Activated B cell treated with CpG ODN at 0.5 μM for 24 hours (primary cell): ENCODE data around the gene PORCN. TPM values are rescaled to one million over a fixed set of nuclear protein-coding genes. Genes with fewer than 3 reads are reported as not detected.

Source experiments
- ATAC-seq: fragments of 200-7000 bp; cut with Tn5 transposase; one replicate; pipeline ENCODE4 v1.10.0; 2021; ENCODE audit warnings: low read depth, mild to moderate bottlenecking, moderate library complexity
- CTCF ChIA-PET: fragments of 350-600 bp; sonication (Branson Sonifier 250); formaldehyde crosslinking; loops from one replicate; lab custom pipeline; 2021; ENCODE audit warnings: antibody characterized with exemption; lab: Charles Lee
- POLR2A ChIA-PET: fragments of 350-600 bp; sonication (Branson Sonifier 250); formaldehyde crosslinking; loops from one replicate; lab custom pipeline; 2021; ENCODE audit warnings: antibody characterized with exemption; lab: Charles Lee
- DNase-seq: peaks from one replicate; pipeline ENCODE4 v3.0.0; 2022
- H3K27ac Mint-ChIP-seq: one replicate; pipeline ENCODE4 v1.8.0; 2020; ENCODE audit warnings: mixed read lengths
- H3K27me3 Mint-ChIP-seq: one replicate; pipeline ENCODE4 v1.8.0; 2021; ENCODE audit warnings: mixed read lengths
- H3K36me3 Mint-ChIP-seq: one replicate; pipeline ENCODE4 v1.8.0; 2021; ENCODE audit warnings: low read depth, mixed read lengths
- H3K4me1 Mint-ChIP-seq: one replicate; pipeline ENCODE4 v1.8.0; 2021; ENCODE audit warnings: mixed read lengths
- H3K4me3 Mint-ChIP-seq: one replicate; pipeline ENCODE4 v1.8.0; 2020; ENCODE audit warnings: mild to moderate bottlenecking, mixed read lengths
- H3K9me3 Mint-ChIP-seq: one replicate; pipeline ENCODE4 v1.8.0; 2020; ENCODE audit warnings: mixed read lengths
- intact Hi-C: fragments of 100-400 bp; cut with micrococcal nuclease; formaldehyde crosslinking; loops from one replicate; pipeline ENCODE4 v1.15.1; 2024
- total RNA-seq: library from RNA; stranded (reverse); gene quantifications from 2 replicates; pipeline ENCODE4 v1.2.3, GENCODE V29; 2022
- TF ChIP-seq, protein P1 (sequence below): fragments of 200-600 bp; IDR thresholded peaks from one replicate; pipeline ENCODE4 v1.8.0; 2022; ENCODE audit warnings: antibody characterized with exemption, mild to moderate bottlenecking

The PORCN gene
- total RNA-seq, 1 donor from 2014 or later, result 9.8 TPM

DNA sequence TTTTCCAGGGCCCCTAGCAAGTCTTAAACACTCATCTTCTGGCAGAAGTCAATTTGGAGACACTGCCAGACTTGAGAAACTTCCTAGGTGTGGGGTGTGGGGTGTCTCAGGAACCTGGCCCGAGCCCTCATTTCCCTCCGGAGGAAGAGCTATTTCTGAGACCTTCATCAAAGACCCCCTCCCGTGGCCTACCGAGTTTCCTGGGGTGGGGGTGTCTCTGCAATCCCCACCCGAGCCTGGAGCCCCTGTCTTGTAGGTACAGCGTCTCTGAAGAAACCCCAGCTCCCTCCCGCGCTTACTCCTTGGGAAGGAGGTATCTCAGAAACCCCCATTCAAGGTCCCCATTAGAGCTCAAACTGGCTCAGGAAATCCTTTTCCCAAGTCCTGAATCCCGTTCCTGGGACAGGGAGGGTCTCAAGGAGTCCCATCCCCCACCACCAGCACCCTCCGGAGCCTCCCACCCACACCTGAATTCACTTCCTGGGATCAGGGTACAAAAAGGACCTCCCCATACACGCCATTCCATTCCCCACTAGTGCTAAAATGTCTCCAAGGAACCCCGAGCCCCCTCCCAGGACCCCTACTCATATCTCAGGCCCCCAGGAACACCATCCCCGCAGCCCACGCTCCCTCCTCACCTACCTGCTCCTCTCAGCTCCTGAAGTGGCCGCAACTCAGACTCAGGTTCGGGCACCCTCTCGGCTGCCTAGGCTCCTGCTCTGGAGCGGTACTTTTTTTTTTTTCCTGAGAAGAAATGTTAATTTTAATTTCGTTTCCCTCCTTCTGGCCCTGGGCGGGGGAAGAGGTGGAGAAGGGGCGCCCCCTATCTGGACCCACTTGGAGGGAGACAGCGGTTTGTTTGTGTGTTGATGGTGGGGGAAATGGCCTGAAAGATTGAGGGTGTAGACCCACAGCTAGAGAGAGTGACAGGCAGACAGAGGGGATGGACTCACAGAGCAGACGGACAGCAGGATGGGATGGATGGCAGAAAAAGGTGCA lies 39.8 kb upstream of the PORCN start:
- ChIA-PET POLR2A (interaction anchor here (0.6 to 1.1 kb wide), 8 partner anchors 13 to 1870 kb away, joined by 3 to 5 read pairs (median 4); partner anchors contain the start of genes NDUFB11, RBM10, TBC1D25 and ZNF81), CTCF (interaction anchor here (0.6 kb wide), 1 partner anchor 485 kb away, joined by 3 read pairs; no protein-coding TSS in a partner anchor)
- H3K36me3 Mint-ChIP-seq, result peaks cover 16% of the 10 kb centered on the region
- TF ChIP-seq, protein P1, sequence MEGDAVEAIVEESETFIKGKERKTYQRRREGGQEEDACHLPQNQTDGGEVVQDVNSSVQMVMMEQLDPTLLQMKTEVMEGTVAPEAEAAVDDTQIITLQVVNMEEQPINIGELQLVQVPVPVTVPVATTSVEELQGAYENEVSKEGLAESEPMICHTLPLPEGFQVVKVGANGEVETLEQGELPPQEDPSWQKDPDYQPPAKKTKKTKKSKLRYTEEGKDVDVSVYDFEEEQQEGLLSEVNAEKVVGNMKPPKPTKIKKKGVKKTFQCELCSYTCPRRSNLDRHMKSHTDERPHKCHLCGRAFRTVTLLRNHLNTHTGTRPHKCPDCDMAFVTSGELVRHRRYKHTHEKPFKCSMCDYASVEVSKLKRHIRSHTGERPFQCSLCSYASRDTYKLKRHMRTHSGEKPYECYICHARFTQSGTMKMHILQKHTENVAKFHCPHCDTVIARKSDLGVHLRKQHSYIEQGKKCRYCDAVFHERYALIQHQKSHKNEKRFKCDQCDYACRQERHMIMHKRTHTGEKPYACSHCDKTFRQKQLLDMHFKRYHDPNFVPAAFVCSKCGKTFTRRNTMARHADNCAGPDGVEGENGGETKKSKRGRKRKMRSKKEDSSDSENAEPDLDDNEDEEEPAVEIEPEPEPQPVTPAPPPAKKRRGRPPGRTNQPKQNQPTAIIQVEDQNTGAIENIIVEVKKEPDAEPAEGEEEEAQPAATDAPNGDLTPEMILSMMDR, result no peak
- peaks cover 12% of the 10 kb centered on the region for H3K4me1 Mint-ChIP-seq
- intact Hi-C loops, result loop anchor here (5.0 kb wide), 2 partner anchors 38 to 637 kb away; partner anchors contain the start of gene PORCN
- ATAC-seq (peak; percentile 52), DNase-seq (no peak)
- no peaks in the 10 kb centered on the region for H3K27me3 Mint-ChIP-seq
- no peaks in the 10 kb centered on the region for H3K9me3 Mint-ChIP-seq
- H3K27ac Mint-ChIP-seq, result peak overlapping the region; percentile 69
- H3K4me3 Mint-ChIP-seq, result peak overlapping the region; percentile 91

DNA sequence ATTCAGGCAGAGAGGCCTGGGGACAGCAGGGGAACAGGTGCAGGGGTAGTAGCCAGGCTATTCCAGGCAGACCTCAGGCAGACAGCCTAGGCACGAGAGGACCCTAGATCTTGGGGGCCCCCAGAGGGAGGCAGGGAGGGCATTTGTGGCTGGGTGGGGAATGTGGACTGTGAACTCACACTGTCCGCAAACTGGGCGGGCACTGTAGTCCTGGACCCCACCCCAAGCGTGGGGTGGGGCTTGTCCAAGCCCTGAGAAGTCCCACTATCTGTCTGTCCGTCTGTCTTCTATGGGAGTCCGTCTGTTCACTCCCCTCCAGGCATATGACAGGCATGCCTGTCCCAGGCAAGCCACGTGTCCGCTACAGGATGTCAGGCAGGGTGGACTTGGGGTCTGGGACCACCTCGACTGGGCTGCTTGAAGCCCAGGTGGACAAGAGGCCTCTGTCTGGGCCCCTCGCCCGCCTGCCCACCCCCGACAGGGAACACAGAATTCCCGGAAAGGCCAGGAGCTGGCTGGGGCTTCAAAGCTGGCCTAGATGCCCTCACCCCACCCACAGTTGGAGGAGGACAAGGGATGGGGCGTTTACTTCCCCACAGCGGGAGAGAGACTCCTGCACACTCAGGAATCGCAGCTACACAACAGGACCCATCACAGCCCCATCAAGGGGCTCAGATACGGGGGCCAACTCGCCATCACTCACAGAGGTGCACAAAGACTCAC lies 38.5 kb upstream of the PORCN start, which contains the start of gene SLC38A5:
Gene SLC38A5, minus strand, starts transcription at position 151 of the 723 bp plus-strand sequence. CDS start 2,336 bp downstream, outside the sequence.
- TF ChIP-seq, protein P1, result no peak
- Mint-ChIP-seq H3K27ac (peak within 1 kb of the TSS; percentile 69), H3K36me3 (peaks cover 10% of the 10 kb centered on the region), H3K9me3 (no peaks in the 10 kb centered on the region), H3K4me1 (peaks cover 12% of the 10 kb centered on the region), H3K4me3 (peak within 1 kb of the TSS; percentile 91), H3K27me3 (no peaks in the 10 kb centered on the region)
- POLR2A ChIA-PET, result no interaction called here
- ATAC-seq, result no peak
- intact Hi-C loops, result no loop called here
- CTCF ChIA-PET, result no interaction called here
- no peak for DNase-seq

DNA sequence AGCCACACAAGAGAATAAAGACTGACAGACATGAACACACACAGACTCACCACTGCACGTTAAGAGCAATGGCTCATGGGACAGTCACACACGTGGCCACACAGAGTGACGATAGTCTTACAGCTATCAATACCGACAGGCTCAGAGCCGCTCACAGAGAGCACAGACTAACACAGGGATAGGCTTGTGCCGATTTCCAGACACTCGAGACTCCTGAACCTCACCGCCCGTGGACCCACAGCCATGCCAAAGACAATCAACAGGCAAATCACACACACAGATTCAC lies 38.0 kb upstream of the PORCN start:
- CTCF ChIA-PET, result no interaction called here
- ATAC-seq, result no peak

DNA sequence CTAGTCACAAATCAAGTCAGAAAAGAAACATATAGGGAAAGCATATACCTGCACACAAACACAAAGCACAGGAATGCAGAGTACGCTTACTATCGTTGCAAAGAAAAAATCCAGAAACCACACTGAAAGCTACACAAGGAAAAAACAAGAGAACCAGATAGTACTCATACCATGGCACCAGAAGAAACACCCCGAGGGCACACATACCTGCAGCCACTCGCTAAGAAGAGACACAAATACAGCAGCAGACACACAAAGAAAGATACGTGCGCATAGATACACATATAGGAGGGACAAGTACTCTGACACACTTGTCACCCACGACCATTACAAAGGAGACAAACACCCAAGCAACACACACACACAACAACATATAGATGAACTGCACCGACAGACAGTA lies 37.3 kb upstream of the PORCN start:
- Mint-ChIP-seq H3K27ac (no peak overlapping the region), H3K36me3 (peaks cover 13% of the 10 kb centered on the region), H3K9me3 (no peaks in the 10 kb centered on the region), H3K27me3 (no peaks in the 10 kb centered on the region), H3K4me1 (peaks cover 17% of the 10 kb centered on the region), H3K4me3 (no peak overlapping the region)
- DNase-seq, result no peak
- ChIA-PET POLR2A (no interaction called here), CTCF (no interaction called here)
- intact Hi-C loops, result no loop called here
- ATAC-seq, result no peak
- TF ChIP-seq, protein P1, result no peak

More for the DNA sequence above, 38.0 kb upstream of the PORCN start:
- DNase-seq, result no peak
- no peak overlapping the region for H3K27ac Mint-ChIP-seq
- no peak overlapping the region for H3K4me3 Mint-ChIP-seq
- TF ChIP-seq, protein P1, result no peak
- intact Hi-C loops, result no loop called here
- peaks cover 7% of the 10 kb centered on the region for H3K36me3 Mint-ChIP-seq
- POLR2A ChIA-PET, result no interaction called here
- H3K4me1 Mint-ChIP-seq, result peaks cover 15% of the 10 kb centered on the region
- H3K27me3 Mint-ChIP-seq, result no peaks in the 10 kb centered on the region
- H3K9me3 Mint-ChIP-seq, result no peaks in the 10 kb centered on the region
